ENCODE measurements around the gene COX6B2.

DNA sequence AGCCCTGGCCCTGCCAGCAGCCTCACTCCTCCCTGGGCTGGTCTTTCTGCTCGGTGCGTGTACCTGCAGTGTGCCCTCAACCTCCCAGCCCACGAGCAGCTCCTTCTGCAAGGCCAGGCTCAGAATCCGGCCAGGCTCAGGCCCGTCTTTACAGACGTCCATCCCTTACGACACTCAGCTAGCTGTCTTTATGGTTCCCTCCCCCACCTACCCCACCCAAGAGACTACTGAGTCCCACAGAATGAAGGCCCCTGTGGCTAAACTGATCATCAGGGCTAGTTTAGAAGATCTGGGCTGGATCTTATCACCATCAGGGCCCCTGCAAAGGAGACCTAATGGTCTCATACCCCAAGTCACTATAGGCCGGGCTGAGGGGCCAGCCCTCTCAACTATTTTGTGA, 40.1 kb downstream of the COX6B2 start:
- TF ChIP-seq, protein P1, sequence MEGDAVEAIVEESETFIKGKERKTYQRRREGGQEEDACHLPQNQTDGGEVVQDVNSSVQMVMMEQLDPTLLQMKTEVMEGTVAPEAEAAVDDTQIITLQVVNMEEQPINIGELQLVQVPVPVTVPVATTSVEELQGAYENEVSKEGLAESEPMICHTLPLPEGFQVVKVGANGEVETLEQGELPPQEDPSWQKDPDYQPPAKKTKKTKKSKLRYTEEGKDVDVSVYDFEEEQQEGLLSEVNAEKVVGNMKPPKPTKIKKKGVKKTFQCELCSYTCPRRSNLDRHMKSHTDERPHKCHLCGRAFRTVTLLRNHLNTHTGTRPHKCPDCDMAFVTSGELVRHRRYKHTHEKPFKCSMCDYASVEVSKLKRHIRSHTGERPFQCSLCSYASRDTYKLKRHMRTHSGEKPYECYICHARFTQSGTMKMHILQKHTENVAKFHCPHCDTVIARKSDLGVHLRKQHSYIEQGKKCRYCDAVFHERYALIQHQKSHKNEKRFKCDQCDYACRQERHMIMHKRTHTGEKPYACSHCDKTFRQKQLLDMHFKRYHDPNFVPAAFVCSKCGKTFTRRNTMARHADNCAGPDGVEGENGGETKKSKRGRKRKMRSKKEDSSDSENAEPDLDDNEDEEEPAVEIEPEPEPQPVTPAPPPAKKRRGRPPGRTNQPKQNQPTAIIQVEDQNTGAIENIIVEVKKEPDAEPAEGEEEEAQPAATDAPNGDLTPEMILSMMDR (IDR thresholded peaks at IDR 0.05; ENCODE audit: control extremely low read depth in 1 of 3, insufficient read depth in 1 of 3, low read depth in 1 of 3, low read length in 3 of 3): no peak
- TF ChIP-seq RAD21 (IDR thresholded peaks at IDR 0.05 in 1 of 2, conservative IDR thresholded peaks at IDR 0.05 in 1 of 2; ENCODE audit: low read depth in 2 of 2, low read length in 2 of 2) (no peak), SIN3A (conservative IDR thresholded peaks at IDR 0.05 in 1 of 2, IDR thresholded peaks at IDR 0.05 in 1 of 2; ENCODE audit: low read depth in 1 of 2, low read length in 2 of 2) (no peak), HDAC2 (IDR thresholded peaks at IDR 0.05; ENCODE audit: borderline replicate concordance in 1 of 2, low read depth in 2 of 2, low read length in 2 of 2) (no peak), POLR2AphosphoS5 (IDR thresholded peaks at IDR 0.05; ENCODE audit: low read depth, low read length) (no peak), SUZ12 (IDR thresholded peaks at IDR 0.05; ENCODE audit: low read length) (no peak), CTBP2 (IDR thresholded peaks at IDR 0.05; ENCODE audit: borderline replicate concordance, insufficient read depth, insufficient read length, low read length) (no peak), TCF12 (IDR thresholded peaks at IDR 0.05; ENCODE audit: low read depth, low read length) (no peak), CEBPB (IDR thresholded peaks at IDR 0.05; ENCODE audit: low read depth, low read length) (no peak), SP1 (IDR thresholded peaks at IDR 0.05; ENCODE audit: low read depth, low read length) (no peak), CHD2 (IDR thresholded peaks at IDR 0.05; ENCODE audit: low read length) (no peak), JUND (IDR thresholded peaks at IDR 0.05; ENCODE audit: low read length) (no peak), RFX5 (IDR thresholded peaks at IDR 0.05; ENCODE audit: borderline replicate concordance, low read depth, low read length) (no peak)
- TF ChIP-seq, protein P2, sequence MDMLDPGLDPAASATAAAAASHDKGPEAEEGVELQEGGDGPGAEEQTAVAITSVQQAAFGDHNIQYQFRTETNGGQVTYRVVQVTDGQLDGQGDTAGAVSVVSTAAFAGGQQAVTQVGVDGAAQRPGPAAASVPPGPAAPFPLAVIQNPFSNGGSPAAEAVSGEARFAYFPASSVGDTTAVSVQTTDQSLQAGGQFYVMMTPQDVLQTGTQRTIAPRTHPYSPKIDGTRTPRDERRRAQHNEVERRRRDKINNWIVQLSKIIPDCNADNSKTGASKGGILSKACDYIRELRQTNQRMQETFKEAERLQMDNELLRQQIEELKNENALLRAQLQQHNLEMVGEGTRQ (IDR thresholded peaks at IDR 0.05; ENCODE audit: low read length): no peak

Data from H1 (cell line).